DMS 273 (cell line): ENCODE results near the gene BHLHE40.

Experiments
- DNase-seq: peaks from one replicate; lab custom pipeline; 2025; ENCODE audit not compliant: unreplicated experiment; lab: John Stamatoyannopoulos, UW

Gene BHLHE40

DNA sequence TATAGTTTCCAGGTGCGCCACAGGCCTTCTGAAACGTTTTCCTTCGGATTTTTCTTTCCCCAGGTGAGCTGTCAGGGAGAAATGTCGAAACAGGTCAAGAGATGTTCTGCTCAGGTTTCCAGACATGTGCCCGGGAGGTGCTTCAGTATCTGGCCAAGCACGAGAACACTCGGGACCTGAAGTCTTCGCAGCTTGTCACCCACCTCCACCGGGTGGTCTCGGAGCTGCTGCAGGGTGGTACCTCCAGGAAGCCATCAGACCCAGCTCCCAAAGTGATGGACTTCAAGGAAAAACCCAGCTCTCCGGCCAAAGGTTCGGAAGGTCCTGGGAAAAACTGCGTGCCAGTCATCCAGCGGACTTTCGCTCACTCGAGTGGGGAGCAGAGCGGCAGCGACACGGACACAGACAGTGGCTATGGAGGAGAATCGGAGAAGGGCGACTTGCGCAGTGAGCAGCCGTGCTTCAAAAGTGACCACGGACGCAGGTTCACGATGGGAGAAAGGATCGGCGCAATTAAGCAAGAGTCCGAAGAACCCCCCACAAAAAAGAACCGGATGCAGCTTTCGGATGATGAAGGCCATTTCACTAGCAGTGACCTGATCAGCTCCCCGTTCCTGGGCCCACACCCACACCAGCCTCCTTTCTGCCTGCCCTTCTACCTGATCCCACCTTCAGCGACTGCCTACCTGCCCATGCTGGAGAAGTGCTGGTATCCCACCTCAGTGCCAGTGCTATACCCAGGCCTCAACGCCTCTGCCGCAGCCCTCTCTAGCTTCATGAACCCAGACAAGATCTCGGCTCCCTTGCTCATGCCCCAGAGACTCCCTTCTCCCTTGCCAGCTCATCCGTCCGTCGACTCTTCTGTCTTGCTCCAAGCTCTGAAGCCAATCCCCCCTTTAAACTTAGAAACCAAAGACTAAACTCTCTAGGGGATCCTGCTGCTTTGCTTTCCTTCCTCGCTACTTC lies 3.8 kb downstream of the BHLHE40 start:
- DNase-seq: no peak

DNA sequence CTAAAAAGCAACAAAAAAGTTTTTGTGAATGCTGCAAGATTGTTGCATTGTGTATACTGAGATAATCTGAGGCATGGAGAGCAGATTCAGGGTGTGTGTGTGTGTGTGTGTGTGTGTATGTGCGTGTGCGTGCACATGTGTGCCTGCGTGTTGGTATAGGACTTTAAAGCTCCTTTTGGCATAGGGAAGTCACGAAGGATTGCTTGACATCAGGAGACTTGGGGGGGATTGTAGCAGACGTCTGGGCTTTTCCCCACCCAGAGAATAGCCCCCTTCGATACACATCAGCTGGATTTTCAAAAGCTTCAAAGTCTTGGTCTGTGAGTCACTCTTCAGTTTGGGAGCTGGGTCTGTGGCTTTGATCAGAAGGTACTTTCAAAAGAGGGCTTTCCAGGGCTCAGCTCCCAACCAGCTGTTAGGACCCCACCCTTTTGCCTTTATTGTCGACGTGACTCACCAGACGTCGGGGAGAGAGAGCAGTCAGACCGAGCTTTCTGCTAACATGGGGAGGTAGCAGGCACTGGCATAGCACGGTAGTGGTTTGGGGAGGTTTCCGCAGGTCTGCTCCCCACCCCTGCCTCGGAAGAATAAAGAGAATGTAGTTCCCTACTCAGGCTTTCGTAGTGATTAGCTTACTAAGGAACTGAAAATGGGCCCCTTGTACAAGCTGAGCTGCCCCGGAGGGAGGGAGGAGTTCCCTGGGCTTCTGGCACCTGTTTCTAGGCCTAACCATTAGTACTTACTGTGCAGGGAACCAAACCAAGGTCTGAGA lies 4.7 kb downstream of the BHLHE40 start:
- peak; percentile 63 for DNase-seq

DNA sequence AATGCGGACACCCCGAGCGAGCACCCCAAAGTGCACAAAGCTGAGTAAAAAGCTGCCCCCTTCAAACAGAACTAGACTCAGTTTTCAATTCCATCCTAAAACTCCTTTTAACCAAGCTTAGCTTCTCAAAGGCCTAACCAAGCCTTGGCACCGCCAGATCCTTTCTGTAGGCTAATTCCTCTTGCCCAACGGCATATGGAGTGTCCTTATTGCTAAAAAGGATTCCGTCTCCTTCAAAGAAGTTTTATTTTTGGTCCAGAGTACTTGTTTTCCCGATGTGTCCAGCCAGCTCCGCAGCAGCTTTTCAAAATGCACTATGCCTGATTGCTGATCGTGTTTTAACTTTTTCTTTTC lies 5.3 kb downstream of the BHLHE40 start:
- peak; percentile 54 for DNase-seq

DNA sequence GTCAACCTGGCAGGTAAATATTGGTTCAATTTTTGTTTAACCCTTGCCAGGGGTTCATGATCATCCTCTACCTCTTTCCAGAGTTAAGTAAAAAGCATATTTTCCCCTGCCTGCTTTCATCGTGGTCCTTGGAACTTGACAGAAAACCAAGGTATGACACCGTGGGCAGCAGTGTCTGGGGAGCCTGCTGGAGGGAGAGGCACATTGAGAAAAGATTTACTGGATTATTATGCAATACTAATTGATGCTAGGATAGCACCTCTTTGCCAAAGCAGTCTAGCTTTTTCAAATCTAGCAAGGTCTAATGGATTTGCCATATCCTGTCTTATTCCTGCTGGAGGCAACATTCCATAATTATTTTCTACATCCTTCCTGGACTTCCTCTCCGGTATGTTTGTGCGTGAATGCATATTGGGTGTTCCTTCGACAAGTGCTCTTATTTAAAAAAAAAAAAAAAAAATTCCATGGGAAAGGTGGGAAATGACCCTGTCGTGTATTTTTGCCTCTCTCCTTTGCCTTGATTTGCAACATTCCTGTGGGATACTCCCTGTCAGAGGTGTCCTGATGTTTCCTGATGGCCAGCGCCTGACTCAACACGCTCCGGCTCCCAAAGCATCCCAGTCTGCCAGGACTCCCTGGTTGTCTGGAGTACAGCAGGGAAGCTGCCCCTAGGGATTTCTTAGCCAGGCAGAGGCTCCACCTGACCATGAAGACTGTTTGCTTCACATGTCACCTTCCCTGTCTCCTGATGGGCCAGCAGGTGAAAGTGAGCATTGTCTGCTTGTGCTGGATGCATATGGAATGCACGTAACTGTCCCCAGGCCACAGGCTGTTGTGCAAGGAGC lies 6.3 kb downstream of the BHLHE40 start:
- peak; percentile 60 for DNase-seq

DNA sequence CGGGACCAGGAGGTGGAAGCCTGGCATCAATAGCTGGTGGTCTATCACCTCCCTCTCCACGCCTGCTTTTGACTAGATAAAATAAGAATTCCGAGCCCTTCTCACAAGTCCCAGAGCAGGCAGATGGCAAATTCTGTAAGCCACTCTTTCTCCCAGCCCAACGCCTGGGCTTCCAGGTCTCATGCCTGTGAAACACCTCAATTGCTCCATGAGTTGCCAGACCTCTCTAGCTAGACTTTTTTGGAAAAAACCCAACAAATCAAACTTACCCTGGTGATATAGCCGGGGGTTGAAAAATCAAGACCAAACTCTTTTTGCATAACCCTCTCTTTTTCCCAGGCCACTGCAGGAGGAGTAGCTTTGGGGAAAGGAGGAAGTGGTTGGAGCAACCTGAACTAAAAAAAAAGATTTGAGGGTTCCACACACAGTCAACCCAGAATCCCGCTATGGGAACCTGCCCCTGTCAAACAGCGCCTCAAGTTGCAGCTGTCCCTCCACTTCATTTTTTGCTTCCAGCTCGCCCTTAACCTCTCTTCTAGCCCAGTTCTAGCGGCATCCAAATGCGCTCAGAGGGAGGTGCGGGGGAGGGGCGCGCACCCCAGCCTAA lies 7.0 kb downstream of the BHLHE40 start:
- peak; percentile 71 for DNase-seq

DNA sequence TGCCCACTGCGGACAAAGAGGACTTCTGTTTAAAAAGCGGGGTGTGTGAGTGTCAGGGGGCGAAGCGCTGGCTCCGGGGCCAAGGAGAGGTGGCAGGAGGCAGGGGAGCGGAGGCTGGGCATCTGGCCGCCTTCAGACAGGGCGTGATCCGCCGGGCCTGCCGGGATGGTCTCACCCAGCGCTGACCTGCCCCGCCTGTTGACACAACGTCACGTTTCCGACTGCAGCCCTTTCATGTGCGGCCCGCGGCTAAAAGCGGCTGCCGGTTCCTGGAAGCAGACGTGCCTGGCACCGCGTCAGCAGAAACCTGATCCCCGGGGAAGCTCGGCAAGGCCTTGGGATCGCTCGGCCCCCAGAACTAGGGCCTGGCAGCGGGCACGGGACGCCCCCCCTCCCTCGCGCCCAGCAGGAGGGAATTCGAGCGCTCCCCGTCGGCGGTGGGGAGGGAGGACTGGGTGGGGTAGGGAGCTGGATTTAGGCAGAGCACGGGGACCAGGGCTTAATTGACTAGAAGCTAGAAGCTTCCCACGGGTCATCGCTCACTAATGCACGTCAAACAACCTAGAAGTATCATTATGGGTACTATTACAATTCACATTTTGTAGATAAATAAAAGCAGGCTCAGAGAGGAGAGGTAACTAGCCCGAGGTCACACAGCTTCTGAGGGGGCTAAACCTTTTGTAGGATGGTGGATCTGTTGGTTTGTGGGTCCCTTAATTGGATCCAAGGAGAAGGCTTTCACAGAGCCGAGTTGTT lies 7.7 kb downstream of the BHLHE40 start:
- peak; percentile 96 for DNase-seq

DNA sequence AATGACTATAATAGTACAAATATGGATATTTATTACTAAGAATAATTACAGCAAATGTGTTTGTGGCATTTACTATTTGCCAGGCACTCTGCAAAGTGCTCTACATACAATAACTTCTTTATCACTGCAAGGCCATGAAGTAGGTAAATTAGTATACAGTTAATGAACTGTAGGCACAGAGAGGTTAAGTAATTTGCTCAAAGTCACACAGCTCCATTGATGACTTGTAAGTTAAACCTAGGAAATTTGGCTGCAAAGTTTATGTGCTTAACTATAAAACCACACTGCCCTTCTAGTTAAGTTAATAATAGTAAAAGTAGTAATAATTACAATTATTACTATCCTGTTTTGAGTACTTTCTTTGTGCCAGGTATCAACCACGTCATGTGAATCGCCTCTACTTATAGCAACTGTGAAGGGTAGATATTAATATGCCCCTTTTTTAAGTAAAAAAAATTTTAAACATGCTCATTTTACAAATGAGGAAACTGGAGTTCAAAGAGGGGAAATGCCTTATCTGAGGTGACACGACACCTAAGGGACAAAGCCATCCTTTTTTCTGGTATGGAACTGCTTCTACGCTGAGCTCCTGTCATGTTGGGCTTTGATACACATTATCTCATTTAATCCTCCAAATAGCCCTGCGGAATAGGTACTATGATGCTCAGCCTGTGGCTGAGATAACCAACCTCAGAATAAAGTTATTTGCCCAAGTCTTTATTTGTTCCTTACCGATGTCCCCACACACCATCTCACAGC lies 8.5 kb downstream of the BHLHE40 start:
- DNase-seq: no peak

DNA sequence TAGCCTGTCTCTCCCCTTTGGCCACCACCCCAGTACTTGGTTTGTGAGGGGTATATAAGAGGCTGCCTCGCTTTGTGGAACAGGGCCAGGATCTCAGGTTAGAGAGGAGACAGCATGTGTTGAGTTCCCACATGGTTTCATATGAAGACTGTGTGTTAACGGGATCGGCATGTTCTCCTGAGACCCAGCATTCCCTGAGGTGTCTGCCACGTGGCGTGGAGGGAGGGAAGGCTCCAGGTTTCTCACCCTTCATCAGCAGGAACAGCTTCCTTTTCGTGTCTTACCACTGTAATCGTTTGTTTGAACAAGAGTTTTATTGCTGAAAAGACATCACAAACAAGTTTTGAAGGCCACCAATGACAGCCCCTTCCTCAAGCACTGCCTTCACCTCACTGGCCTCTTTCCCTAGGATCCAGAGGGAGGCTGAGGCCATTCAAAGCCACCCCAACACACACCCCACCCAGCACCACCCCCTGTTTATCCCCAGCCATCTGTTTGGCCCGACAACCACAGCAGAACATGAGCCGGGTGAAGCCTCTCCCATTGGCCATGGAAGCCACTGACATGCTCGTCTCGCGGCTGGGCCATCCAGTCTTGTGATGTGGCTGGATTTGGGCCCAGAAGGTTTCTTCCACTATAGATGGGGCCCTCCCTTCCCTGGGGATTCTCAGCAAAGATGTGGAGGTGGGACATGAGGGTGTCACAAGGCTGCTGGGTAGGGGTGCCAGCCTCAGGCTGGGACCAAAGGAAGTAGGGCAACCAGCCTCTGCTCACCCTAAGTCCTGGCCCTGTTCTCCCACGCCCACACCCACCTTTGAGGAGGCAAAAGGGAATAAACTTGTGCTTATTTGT lies 10.0 kb downstream of the BHLHE40 start:
- DNase-seq: peak; percentile 95

DNA sequence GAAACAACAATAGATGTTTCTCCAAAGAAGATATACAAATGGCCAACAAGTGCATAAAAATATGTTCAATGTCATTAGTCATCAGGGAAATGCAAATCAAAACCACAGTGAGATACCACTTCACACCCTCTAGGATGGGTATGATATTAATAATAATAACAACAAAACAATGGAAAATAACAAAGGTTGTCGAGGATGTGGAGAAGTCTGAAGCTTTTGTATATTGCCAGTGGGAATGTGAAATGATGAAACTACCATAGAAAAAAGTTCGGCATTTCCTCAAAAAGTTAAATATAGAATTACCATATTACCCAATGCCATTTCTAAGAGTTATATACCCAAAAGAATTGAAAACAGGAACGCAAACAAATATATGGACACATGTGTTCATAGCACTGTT lies 10.8 kb downstream of the BHLHE40 start:
- DNase-seq: no peak

DNA sequence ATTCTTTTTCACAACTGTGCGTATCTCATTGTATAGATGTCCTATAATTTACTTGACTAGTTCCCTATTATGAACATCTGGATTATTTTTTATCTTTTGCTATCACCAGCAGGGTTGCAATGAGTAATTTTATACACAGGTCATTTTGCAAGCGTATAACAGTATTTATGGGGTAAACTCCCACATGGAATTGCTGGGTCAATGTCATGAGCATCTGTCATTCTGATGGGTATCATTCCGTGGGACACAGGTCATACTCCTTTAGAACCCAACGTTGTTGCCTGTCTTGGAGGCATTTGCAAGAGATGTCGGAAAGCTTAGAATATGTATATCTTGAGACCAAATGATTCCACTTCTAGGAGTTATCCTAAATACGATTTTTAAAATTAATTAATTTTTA lies 12.9 kb downstream of the BHLHE40 start:
- no peak for DNase-seq

DNA sequence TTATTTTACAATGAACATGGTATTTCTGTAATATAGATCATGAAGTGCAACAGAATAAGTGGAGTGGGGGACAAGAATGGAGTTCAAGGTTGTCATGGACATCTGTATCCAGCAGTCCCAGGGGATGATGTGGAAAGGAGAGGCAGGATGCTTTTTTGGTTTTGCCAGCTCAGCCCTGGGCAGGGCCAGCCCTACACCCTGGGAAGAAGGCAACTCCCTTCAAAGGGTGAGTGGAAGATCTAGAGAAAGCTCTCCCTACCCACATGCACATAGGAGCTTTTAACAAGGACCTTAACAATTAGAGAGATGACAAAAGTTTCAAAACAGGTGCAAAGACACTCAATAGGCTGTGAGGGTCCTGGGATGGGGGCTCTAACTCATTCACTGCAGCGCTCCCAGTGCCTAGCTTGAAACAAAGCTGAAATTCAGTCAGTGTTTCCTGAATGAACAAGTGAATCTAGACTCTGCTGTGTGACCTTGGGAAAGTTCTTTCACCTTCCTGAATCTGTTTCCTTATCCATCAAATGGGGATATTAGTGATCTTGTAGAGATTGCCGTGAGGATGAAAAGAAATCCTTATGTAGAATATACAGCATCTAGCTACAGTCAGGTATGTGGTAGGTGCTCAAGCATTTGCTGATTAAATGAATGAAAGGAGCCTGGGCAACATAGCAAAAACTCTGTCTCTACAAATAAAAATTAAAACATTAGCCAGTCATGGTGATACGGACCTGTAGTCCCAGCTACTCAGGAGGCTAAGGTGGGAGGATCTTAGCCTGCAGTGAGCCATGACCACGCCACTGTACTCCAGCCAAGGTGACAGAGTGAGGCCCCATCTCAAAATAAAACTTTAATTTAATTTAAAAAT lies 14.3 kb downstream of the BHLHE40 start:
- no peak for DNase-seq

DNA sequence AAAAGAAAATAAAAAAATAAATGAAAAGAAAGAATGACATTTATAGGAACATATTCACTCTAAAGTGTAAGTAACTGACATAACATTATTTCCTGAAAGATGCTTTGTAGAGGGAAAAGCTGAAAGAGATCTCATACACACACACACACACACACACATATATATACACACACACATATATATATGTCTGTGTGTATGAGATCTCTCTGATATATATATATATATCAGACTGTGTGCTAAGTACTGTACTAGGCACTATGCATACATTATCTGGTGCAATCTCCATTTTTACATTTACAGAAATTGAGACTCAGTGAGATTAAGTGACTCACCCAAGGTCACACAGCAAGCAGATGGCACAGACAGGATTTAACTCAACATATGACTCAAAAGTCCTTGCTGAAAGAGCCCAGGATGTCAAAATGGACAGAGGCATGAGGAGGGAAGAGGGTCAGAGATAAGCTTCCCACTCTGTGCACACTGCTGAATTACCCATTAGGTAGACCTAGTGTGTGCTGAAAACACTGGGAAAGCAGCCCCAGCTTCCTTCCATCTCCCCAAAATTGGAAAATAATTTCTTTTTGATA lies 15.0 kb downstream of the BHLHE40 start:
- DNase-seq: no peak

DNA sequence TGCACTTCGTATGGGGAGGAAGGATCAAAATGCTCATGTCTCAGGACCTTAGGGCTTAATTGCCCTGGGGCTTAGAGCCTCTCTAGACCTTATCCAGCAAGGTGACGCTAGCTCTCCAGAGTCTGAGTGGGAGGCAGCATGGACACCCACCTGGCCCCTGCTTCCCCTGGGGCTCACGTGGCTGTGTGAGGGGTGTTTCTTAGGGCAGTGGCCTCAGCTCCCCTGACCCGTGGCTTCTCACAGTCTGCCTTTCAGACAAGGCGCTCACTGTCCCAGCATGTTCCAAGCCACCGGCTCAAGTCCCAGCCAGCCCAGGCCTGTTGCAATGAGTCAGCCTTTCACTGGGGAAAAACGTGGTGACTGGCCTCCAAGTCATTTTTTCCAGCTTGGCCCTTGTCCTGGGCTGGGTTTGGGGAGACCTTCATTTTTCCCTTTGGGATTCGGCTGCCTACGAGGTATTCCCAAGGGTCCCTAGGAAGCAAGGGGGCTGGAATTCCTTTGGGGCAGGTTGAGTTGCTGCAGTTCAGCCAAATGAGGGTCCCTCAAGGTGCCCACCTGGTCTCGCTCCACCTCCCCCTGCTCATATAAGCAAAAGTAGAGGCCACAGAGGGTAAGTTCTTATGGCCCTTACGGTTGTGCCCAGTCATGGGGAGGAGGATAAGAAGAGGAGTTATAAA lies 15.7 kb downstream of the BHLHE40 start:
- peak; percentile 59 for DNase-seq

DNA sequence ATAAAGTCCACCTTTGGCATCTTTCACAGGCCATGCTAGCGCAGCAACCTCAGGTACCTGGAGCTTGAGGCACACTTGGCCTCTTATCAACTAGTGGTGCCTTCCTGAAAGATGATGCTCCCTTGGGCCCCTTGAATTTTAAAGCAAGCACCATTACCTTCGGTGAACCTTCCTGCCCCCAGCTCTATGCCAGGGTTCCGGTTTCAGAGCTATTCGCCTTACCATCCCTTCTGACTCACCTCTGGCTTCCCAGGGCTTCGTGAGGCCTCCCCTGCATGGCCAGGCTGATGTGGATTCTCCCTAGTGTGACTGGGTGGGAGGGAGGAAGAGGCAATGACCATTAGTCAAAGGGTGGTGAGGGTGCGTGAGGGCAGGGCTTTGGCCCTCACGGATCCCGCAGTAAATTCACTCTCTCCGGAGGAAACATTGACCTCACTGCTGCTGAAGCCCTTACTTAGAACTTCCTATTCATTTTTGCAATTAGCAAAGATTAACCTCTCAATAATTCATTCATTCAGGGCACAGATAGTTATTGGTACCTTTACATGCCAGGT lies 16.3 kb downstream of the BHLHE40 start:
- peak; percentile 23 for DNase-seq

DNA sequence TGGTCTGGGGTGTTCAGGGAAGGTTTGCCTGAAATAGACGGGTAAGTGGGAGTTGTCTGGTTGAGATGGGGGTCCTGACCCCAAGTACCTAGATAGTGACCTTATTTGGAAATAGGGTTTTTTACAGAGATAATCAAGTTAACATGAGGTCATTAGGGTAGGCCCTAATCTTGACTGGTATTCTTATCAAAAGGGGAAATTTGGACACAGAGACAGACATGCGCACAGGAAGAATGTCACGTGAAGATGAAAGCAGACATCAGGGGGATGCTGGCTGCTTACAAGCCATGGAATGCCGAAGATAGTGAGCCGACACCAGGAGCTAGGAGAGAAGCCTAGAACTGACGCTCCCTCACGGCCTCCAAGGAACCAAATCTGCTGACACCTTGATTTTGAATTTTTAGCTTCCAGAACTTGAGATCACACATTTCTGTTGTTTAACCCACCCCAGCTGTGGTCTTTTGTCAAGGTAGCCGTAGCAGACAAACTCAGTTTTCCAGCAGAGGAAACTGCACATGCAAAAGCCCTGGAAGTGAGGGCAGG lies 17.1 kb downstream of the BHLHE40 start:
- DNase-seq: no peak

DNA sequence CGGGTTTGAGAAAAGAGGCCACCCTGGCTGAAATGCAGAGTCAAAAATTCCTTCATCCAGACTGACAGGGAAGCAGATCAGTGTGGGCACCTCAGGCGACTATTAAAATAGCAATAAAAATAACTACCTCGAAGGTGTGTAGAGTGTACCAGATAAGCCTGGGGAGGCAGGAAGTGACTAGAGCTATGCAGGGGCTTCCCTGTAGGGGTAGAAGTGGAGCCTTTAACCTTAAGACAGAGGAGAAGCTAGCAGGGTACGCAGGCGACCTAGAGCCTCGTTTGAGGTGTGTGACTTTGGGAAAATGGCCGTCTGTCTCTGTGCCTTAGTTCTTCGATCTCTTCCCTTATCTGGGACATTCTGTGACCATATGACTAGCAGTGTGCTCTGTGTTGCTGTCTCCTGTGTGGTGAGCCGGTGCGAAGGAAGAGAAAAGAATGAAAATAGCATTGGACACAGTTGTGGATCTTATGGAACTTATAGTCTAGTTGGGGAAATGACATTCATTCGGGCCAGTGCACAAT lies 17.6 kb downstream of the BHLHE40 start:
- DNase-seq: no peak
